ENCODE results near the gene PLEKHH3.
A peak's percentile ranks its signal among the peaks of the same experiment; 100 is the strongest.

Gene PLEKHH3

GRCh38 chr17:42686520-42687128 is 9.8 kb upstream of the PLEKHH3 start:
- no peak for DNase-seq (ENCODE audit: low read depth)

- no peak for DNase-seq (ENCODE audit: low read depth)
These were observed 9.0 kb upstream of the PLEKHH3 start for GRCh38 chr17:42685831-42686230.

DNA sequence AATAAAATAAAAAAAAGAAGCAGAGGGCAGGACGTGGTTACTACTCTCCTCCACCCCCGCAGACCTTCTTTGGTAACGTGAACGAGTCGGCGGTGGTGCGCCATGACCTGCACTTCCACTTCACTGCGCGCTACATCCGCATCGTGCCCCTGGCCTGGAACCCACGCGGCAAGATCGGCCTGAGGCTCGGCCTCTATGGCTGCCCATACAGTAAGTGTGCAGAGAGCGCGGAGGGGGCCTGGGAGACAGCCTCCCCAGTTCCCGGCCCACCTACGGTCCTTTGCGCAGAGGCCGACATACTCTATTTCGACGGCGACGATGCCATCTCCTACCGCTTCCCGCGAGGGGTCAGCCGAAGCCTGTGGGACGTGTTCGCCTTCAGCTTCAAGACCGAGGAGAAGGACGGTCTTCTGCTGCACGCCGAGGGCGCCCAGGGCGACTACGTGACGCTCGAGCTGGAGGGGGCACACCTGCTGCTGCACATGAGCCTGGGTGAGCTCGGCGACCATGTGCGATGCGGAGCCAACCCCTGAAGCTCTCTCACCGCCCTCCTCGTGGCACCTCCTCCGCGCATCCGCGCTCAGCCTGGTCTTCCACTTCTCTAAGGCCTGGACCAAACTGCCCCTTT is 8.2 kb upstream of the PLEKHH3 start:
- no peak for DNase-seq (ENCODE audit: low read depth)

DNA sequence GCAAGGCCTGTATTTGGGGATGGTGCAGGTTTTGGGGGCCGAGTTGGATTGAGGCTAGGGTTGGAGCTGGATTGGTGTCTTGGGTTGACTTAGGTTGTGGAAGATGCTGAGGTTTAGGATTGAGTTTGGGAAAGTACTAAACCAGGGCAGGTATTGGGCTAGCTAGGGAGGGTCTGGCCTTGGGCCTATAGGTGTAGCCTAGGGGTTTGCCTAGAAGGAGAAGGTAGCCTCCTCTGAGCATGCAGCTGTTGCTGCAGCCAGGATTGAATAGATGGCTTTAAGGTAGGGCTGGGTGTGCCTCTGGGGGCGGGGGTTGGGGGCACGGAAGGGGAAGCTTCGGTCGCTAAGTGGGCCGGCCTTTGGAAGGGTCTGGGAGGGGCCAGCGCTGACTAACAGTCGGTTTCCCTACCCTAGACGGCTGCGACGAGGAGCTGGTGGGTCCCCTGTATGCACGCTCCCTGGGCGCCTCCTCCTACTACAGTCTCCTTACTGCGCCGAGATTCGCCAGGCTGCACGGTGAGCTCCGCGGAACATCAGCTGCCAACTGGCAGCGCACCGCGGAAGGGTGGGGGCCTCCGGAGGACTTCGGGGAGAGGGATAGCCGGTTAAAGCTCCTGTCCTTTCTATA is 6.7 kb upstream of the PLEKHH3 start:
- no peak for DNase-seq (ENCODE audit: low read depth)

DNA sequence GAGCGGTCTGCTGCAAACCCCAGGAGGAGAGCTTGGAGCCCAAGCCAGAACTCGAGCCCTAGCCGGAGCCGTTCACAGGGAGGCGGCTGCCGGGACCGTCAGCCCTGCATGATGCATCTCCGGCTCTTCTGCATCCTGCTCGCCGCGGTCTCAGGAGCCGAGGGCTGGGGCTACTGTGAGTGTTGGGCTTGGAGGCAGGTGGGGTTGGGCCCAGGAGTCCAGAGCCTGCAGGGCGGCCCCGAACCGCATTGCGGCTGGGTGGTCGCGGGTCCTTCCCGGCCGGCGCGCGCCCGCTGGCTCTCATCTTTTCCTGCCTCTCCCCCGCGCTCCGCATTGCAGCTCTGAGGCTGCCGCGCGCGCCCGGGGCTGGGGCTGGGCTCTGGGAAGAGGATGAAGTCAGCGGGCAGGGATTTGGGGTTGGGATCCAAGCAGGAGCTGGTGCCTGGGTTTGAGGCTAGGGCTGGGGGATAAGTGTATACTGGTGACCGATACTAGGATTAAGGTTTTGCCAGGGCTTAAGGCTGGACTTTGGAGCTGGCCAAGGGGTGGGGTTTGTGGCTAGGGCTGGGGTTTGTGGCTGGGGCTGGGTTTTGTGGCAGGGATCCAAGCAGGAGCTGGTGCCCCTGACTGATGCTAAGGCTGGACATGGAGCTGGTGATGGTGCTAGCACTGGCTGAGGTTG is 6.1 kb upstream of the PLEKHH3 start:
- no peak for DNase-seq (ENCODE audit: low read depth)

DNA sequence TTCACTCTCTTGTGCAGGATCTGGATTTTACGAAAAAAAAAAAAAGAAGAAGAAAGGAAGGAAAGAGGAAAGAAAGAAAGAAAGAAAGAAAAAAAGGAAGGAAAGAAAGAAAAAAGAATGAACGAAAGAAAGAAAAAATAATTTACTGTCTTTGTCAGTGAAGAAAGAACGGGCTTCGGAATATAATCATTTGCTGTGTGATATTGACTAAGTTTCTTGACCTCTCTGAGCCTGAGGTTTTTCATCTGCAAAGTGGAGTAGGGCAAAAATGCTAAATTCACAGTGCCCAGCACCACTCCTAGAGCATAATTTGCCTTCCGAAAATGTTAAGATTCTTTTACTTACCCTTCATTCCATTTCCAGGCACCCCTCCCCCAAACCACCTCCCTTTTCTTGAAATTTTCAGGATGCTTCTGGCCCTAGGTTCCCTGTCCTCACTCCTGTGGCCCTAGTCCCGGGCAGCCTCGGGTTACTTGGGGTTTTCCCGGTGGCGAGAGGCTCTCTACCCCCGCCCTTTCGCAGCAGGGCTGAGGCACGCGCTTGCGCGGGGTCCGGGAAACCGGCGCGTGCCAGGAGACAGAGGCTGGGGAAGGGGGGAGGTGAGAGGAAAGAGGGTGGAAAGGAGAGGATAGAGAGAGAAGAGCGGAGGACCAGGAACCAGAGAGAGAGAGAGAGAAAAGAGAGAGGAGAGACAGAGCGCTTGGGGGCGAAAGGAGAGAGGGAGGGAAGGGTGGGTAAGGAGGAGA is 5.4 kb upstream of the PLEKHH3 start, which contains the start of gene CNTNAP1:
Gene CNTNAP1, plus strand, starts transcription at position 556 of the 746 bp plus-strand sequence. CDS start 299 bp downstream, outside the sequence.
- peak; percentile 68 for DNase-seq (ENCODE audit: low read depth)

DNA sequence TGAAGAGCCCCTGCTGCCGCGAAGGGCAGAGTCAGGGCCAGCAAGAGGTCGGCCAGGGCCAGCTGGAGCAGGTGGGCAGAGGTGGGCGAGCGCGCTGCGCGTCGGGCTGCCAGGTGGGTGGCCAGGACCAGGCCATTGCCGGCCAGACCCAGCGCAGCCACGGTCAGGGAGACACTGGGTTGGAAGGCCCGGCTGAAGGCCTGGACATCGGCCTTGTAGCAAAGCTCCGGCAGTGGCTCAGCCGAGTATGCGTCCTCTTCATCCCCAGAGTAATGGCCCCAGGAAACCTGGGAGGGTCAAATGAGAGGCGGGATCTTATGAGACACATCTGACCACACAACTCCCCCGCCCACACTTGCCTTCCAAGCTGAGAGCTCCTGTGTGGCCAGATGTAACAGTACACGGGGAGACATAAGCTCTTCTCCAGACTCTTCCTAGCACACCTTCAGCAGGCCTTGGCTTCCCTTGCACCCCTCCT is 3.6 kb upstream of the PLEKHH3 start:
- DNase-seq (ENCODE audit: low read depth), result no peak

DNA sequence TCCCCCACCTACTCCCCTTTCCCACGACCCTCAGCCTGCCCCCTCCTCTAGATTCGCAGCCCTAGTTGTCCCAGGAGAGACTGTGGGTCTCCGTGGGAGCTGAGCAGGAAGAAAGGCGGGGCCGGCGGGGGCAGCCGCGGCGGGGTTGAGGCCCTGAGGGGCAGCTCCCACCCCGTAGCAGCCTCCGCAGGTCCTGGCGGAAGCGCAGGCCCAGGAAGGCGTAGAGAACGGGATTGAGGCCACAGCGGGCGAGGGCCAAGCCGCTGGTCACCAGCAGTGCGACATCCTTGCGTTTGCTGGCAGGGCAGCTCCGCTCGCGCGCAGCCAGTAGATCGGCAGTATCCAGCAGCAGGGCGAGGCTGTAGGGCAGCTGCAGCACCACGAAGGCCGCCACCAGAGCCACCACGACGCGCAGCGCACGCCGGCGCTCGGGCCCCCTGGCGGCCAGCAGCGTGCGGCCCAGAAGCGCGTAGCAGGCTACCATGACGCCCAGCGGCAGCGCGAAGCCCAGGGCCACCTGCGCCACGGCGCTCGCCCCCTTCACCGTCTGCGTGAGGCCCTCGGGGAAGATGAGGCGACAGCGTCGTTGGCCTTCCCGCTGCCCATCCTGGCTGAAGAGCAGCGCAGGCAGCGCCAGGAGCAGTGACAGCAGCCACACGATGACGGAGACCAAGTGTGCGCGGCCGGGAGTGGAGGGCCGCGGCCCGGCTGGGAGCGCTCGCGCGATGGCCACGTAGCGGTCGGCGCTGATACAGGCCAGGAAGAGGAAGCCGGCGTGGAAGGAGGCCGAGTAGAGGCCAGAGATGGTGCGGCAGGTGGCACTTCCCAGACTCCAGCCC is 2.9 kb upstream of the PLEKHH3 start:
- no peak for DNase-seq (ENCODE audit: low read depth)

GRCh38 chr17:42678951-42679491 is 2.2 kb upstream of the PLEKHH3 start:
- DNase-seq (ENCODE audit: low read depth), result no peak

GRCh38 chr17:42677921-42678781 is 1.4 kb upstream of the PLEKHH3 start:
- peak; percentile 65 for DNase-seq (ENCODE audit: low read depth)

DNA sequence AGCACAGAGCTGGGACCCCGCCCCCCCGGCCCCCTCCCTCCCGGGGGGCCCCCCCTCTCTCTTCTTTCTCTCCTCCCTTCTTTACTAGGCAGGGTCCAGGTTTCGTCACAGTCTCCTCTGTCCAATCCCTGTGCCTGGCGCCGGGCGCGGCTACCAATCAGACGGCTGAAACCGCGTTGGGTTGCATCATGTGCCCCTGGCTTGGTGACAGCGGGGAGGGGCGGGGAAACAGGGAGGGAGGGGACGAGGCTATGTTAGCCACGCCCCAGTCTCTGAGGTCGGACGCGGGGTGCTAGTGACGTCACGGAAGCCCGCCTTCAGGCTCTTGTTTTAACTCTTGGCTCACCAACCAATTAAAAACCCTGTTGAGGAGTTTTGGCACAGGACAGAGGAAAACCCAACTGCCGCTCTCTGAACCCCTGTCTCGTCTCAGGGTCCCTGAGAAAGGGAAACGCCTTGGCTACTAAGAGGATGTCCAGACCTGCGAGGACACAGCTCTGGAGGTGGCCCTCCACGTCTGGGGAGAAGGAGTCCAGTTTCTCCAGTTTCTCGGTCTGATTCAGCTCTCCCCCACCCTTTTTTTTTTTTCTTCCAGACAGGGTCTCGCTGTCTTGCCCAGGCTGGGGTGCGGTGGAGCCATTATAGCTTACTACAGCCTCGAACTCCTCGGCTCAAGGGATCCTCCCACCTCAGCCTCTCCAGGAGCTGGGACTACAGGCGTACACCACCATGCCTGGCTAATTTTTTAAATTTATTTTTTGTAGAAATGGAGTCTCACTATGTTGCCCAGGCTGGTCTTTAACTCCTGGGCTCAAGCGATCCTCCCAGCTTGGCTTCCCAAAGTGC is 441 bp upstream of the PLEKHH3 start:
- DNase-seq (ENCODE audit: low read depth), result peak; percentile 99

- no peak for DNase-seq (ENCODE audit: low read depth)
These were observed 800 bp downstream of the PLEKHH3 start for GRCh38 chr17:42675965-42676423.

- DNase-seq (ENCODE audit: low read depth), result no peak
These were observed 1.3 kb downstream of the PLEKHH3 start for GRCh38 chr17:42675348-42675964.

GRCh38 chr17:42674755-42675347 is 1.9 kb downstream of the PLEKHH3 start:
- DNase-seq (ENCODE audit: low read depth), result no peak

DNA sequence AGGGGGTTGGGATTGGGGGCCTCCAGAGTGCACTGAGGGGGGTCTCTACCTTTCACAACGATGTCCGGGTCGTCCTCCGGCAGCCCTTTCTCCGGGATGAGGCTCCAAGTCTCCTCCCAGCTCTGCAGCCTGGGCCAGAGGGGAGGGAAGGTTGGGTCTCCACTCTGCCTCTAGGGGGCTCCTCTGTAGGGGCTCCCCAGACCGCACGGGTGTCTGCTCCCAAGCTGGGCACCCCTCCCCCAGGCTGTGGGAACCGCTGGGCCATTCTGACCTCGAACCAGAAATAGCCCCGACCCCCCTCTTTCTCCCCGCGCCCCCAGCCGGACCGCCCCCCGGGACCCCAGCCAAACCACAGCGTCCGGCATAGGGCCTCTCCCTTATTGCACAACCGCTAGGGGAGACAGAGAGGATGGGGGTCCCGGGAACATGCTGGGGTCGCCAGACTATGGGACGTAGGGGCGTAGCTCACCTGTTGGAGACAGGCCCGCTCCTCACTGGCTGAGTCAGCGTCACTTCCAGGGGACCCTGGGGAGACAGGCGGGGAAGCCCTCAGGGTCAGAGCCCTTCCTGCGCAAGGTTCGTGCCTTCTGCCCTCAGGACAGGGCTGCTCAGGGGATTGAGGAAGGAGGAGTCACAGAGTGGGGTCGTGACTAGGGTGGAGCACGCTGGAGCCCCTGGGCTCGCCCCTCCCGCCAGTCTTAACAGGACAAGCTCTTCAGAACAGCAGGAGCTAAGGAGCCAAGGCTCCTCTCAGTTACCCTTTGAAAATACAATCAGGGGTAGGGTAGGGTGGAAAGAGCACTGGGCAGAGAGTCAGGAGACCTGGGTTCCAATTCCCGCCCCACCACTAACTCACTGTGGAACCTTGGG is 2.7 kb downstream of the PLEKHH3 start:
- no peak for DNase-seq (ENCODE audit: low read depth)

DNA sequence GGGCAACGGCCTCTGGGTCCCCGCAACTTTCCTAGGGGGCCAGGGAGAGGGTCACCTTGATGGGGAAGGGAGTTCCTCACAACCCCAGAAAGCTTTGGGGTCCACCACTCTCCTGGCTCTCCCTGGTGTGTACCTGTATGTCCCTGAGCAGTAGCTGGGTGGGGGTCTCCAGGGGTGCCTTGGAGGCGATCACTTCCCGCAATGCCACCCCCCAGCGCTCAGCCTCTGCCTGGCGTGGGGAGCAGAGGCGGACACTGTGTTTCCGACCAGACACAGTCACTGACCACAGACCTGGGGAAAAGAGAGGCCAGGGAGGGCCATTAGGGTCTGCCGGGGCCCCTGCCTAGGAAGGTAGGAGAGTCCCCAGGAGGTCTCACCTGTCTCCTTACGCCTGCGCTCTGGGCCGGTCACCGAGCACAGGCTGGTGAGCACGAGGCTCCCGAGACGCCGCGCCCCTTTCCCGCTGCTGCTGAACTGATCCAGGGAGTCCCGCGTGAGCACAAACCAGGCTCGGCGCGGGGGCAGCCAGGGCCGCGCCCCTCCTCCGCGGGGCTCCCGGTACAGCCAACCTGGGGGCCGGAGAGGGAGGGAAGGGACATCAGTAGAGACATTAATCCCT is 3.4 kb downstream of the PLEKHH3 start:
- no peak for DNase-seq (ENCODE audit: low read depth)

Measured in stromal cell of bone marrow (primary cell).